HCT116 (cell line): ENCODE results near the gene NEDD4L. TPM values are rescaled to one million over a fixed set of nuclear protein-coding genes. Genes with fewer than 3 reads are reported as not detected.

Source experiments
- ATAC-seq: fragments of 200-7000 bp; cut with Tn5 transposase; 2 replicates; pipeline ENCODE4 v1.9.1; 2020; ENCODE audit warnings: mild to moderate bottlenecking, moderate library complexity
- BruUV-seq: library from RNA; stranded (reverse); fragments of 400-500 nt; replicated peaks from 2 replicates; lab custom pipeline; 2021; lab: Mats Ljungman, UMichigan
- CTCF ChIA-PET: fragments of 300-600 bp; sonication (Branson Sonifier 250); formaldehyde crosslinking; loops from one replicate; lab custom pipeline; 2021; ENCODE audit warnings: antibody characterized with exemption; lab: Charles Lee
- POLR2A ChIA-PET: fragments of 300-600, 350-600 bp; sonication (Branson Sonifier 250); formaldehyde crosslinking; loops from one replicate; lab custom pipeline; 2021; ENCODE audit warnings: antibody characterized with exemption; lab: Charles Lee
- RAD21 ChIA-PET, 2 experiments: fragments of 300-600 bp; sonication (Branson Sonifier 250); formaldehyde crosslinking; loops; one replicate each; lab custom pipeline; 2023; ENCODE audit warnings: low total read pairs in 2 of 2; ENCODE audit not compliant: uncharacterized antibody in 2 of 2, unreplicated experiment in 2 of 2, low non-redundant PET in 1 of 2; lab: Charles Lee
- DNase-seq: peaks from one replicate; pipeline ENCODE4 v3.0.0-alpha.2; 2010; ENCODE audit warnings: low read depth, low spot score
- H2AFZ ChIP-seq: fragments of 200-600 bp; shearing (Covaris generic), sonication (generic); 2 replicates; pipeline ENCODE4 v1.6.1; 2017; ENCODE audit warnings: low read depth, mixed run types, mixed read lengths, antibody characterized with exemption, low read length; ENCODE audit not compliant: poor library complexity, severe bottlenecking
- H3K27ac ChIP-seq: 2 replicates; pipeline ENCODE4 v1.5.1; 2012; ENCODE audit warnings: low read depth, low read length
- H3K27me3 ChIP-seq: fragments of 200-600 bp; sonication (generic); 2 replicates; pipeline ENCODE4 v1.6.1; 2016; ENCODE audit warnings: mixed run types, low read length, mixed read lengths; ENCODE audit not compliant: insufficient read depth
- H3K36me3 ChIP-seq, 2 experiments: fragments of 200-500 bp in 1 of 2; fragments of 200-600 bp in 1 of 2; sonication (Bioruptor generic) in 1 of 2; sonication (generic) in 1 of 2; 2 replicates each; pipeline versions ENCODE4 v1.5.1 to v1.6.1; 2014 to 2016; ENCODE audit warnings: low read length in 2 of 2, inconsistent platforms in 1 of 2, mixed read lengths in 1 of 2, mixed run types in 1 of 2; ENCODE audit not compliant: insufficient read depth in 2 of 2, control insufficient read depth in 1 of 2
- H3K4me1 ChIP-seq, 2 experiments: fragments of 200-600 bp in 1 of 2; sonication (generic) in 1 of 2; 2 replicates each; pipeline versions ENCODE4 v1.5.1 to v1.6.1; 2012 to 2017; ENCODE audit warnings: low read length in 2 of 2, inconsistent platforms in 1 of 2, mild to moderate bottlenecking in 1 of 2, mixed read lengths in 1 of 2, mixed run types in 1 of 2, moderate library complexity in 1 of 2; ENCODE audit not compliant: insufficient read depth in 2 of 2, control insufficient read depth in 1 of 2
- H3K4me2 ChIP-seq: fragments of 200-600 bp; sonication (generic); 2 replicates; pipeline ENCODE4 v1.6.1; 2017; ENCODE audit warnings: mixed run types, low read length, mixed read lengths
- H3K4me3 ChIP-seq, 2 experiments: fragments of 200-600 bp in 1 of 2; sonication (generic) in 1 of 2; replicated peaks in 1 of 2; 2 replicates each; pipeline ENCODE4 v1.5.1; 2011 to 2016; ENCODE audit warnings: low read length in 2 of 2, control low read depth in 1 of 2, low read depth in 1 of 2, mild to moderate bottlenecking in 1 of 2, mixed read lengths in 1 of 2, mixed run types in 1 of 2
- H3K79me2 ChIP-seq: fragments of 200-600 bp; sonication (generic); 2 replicates; pipeline ENCODE4 v1.6.1; 2017; ENCODE audit warnings: mild to moderate bottlenecking, mixed run types, low read length, moderate library complexity, mixed read lengths; ENCODE audit not compliant: insufficient read depth
- H3K9ac ChIP-seq: fragments of 200-600 bp; sonication (generic); 2 replicates; pipeline ENCODE4 v1.6.1; 2016; ENCODE audit warnings: low read length, mixed read lengths
- H3K9me2 ChIP-seq: fragments of 200-600 bp; sonication (generic), shearing (Covaris generic); 2 replicates; pipeline ENCODE4 v1.6.1; 2017; ENCODE audit warnings: mixed run types, mild to moderate bottlenecking, moderate library complexity; ENCODE audit not compliant: insufficient read depth
- H3K9me3 ChIP-seq, 2 experiments: fragments of 200-500 bp in 1 of 2; fragments of 200-600 bp in 1 of 2; sonication (Bioruptor generic) in 1 of 2; sonication (generic) in 1 of 2; 2 replicates each; pipeline ENCODE4 v1.6.1; 2014 to 2017; ENCODE audit warnings: low read length in 2 of 2, mixed read lengths in 2 of 2, inconsistent platforms in 1 of 2, low read depth in 1 of 2, mild to moderate bottlenecking in 1 of 2, mixed run types in 1 of 2, moderate library complexity in 1 of 2; ENCODE audit not compliant: control insufficient read depth in 1 of 2, insufficient read depth in 1 of 2
- H4K20me1 ChIP-seq: fragments of 200-600 bp; sonication (generic), shearing (Covaris generic); 2 replicates; pipeline ENCODE4 v1.6.1; 2017; ENCODE audit warnings: mixed run types, mild to moderate bottlenecking, moderate library complexity; ENCODE audit not compliant: insufficient read depth
- CEBPB ChIP-seq: IDR thresholded peaks from 2 replicates; pipeline ENCODE4 v1.6.1; 2012; ENCODE audit warnings: low read depth
- EGR1 ChIP-seq: IDR thresholded peaks from 2 replicates; pipeline ENCODE4 v1.6.1; 2012; ENCODE audit warnings: low read depth
- EZH2phosphoT487 ChIP-seq: fragments of 200-600 bp; IDR thresholded peaks from 2 replicates; pipeline ENCODE4 v1.6.1; 2018; ENCODE audit warnings: antibody characterized with exemption, borderline replicate concordance
- FOSL1 ChIP-seq: IDR thresholded peaks from 2 replicates; pipeline ENCODE4 v1.6.1; 2012; ENCODE audit warnings: low read depth
- JUND ChIP-seq: IDR thresholded peaks from 2 replicates; pipeline ENCODE4 v1.6.1; 2012
- POLR2AphosphoS5 ChIP-seq: IDR thresholded peaks from 2 replicates; pipeline ENCODE4 v1.6.1; 2011; ENCODE audit warnings: mild to moderate bottlenecking, low read depth, low read length, moderate library complexity
- SIN3A ChIP-seq: IDR thresholded peaks from 2 replicates; pipeline ENCODE4 v1.6.1; 2012; ENCODE audit warnings: low read depth
- SP1 ChIP-seq: IDR thresholded peaks from 2 replicates; pipeline ENCODE4 v1.6.1; 2012; ENCODE audit warnings: low read depth
- ZFX ChIP-seq: fragments of 450-650 bp; IDR thresholded peaks from 2 replicates; pipeline ENCODE4 v1.6.1; 2017
- ZNF274 ChIP-seq: fragments of 200-500 bp; sonication (Bioruptor generic); IDR thresholded peaks from 2 replicates; pipeline ENCODE4 v1.6.1; 2014; ENCODE audit warnings: mild to moderate bottlenecking, low read depth, low read length, inconsistent platforms
- intact Hi-C: fragments of 100-400 bp; cut with micrococcal nuclease; formaldehyde crosslinking; loops from 2 replicates; pipeline ENCODE4 v1.10.0; 2022
- total RNA-seq: library from RNA; stranded (reverse); gene quantifications from one replicate; pipeline ENCODE4 v1.2.1, GENCODE V29; 2021; ENCODE audit not compliant: unreplicated experiment
- TF ChIP-seq, protein P1 (sequence below): IDR thresholded peaks from 2 replicates; pipeline ENCODE4 v1.6.1; 2012; ENCODE audit warnings: low read depth
- TF ChIP-seq, protein P2 (sequence below), 3 experiments: fragments of 200-600 bp in 1 of 3; sonication (generic) in 1 of 3; IDR thresholded peaks in 2 of 3; conservative IDR thresholded peaks in 1 of 3; 2 replicates each; pipeline ENCODE4 v1.5.1; 2012 to 2017; ENCODE audit warnings: low read depth in 2 of 3, low read length in 2 of 3, antibody characterized with exemption in 1 of 3, borderline replicate concordance in 1 of 3, control low read depth in 1 of 3, mild to moderate bottlenecking in 1 of 3, mixed read lengths in 1 of 3, mixed run types in 1 of 3, moderate library complexity in 1 of 3; ENCODE audit not compliant: insufficient read depth in 1 of 3
- TF ChIP-seq, protein P3 (sequence below): IDR thresholded peaks from 2 replicates; pipeline ENCODE4 v1.6.1; 2012
- TF ChIP-seq, protein P4 (sequence below): IDR thresholded peaks from 2 replicates; pipeline ENCODE4 v1.6.1; 2011; ENCODE audit warnings: mild to moderate bottlenecking, low read length, moderate library complexity; ENCODE audit not compliant: insufficient replicate concordance; ENCODE audit errors: extremely low read depth

The NEDD4L gene
- total RNA-seq, 1 experiment from 2014 or later = 41.5 TPM

DNA sequence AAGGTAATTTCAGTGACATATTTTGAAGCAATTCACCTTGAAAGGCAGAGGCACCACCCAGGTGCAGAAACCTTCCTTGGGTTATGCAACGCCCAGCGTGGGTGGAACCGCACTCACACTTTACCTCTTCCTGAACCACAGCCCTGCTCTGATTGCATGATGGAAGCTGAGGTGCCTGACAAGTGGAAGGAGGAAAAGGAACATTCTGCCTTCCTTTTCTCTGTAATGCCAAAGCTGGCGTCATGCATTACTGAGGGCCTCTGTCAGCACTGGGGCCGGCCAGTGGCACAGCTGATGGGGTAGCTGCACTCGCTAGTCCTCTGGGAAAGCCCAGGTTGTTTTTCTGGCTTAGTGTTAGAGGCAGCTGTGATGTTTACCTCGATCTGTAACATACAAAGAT lies 266.5 kb downstream of the NEDD4L start:
- H3K4me1 ChIP-seq = peaks cover 35 to 52% of the 10 kb centered on the region in 2 experiments
- H3K79me2 ChIP-seq = no peaks in the 10 kb centered on the region
- no peak overlapping the region for H3K4me3 ChIP-seq
- no peaks in the 10 kb centered on the region for H4K20me1 ChIP-seq
- no peaks in the 10 kb centered on the region for H3K9me2 ChIP-seq
- ChIA-PET RAD21 (no interaction called here), CTCF (interaction anchor here (0.8 kb wide), 1 partner anchor 11 kb away, joined by 3 read pairs; no protein-coding TSS in a partner anchor), POLR2A (interaction anchor here (1.1 kb wide), 1 partner anchor 16 kb away, joined by 3 read pairs; no protein-coding TSS in a partner anchor)
- H3K27ac ChIP-seq = no peak overlapping the region
- H3K9me3 ChIP-seq = peaks cover 3% of the 10 kb centered on the region in 2 experiments; a peak in 3 of 4 replicates
- no peaks in the 10 kb centered on the region for H3K36me3 ChIP-seq
- peak overlapping the region; percentile 4; the same call in 1 of the 2 replicates for H3K9ac ChIP-seq
- peak overlapping the region; percentile 54 for H3K4me2 ChIP-seq
- no peak overlapping the region for H2AFZ ChIP-seq
- no TSS peak for BruUV-seq
- TF ChIP-seq FOSL1 = no peak
- TF ChIP-seq ZFX = no peak
- peak; percentile 94 for TF ChIP-seq EGR1
- TF ChIP-seq SIN3A = no peak
- TF ChIP-seq POLR2AphosphoS5 = no peak
- TF ChIP-seq, protein P1, sequence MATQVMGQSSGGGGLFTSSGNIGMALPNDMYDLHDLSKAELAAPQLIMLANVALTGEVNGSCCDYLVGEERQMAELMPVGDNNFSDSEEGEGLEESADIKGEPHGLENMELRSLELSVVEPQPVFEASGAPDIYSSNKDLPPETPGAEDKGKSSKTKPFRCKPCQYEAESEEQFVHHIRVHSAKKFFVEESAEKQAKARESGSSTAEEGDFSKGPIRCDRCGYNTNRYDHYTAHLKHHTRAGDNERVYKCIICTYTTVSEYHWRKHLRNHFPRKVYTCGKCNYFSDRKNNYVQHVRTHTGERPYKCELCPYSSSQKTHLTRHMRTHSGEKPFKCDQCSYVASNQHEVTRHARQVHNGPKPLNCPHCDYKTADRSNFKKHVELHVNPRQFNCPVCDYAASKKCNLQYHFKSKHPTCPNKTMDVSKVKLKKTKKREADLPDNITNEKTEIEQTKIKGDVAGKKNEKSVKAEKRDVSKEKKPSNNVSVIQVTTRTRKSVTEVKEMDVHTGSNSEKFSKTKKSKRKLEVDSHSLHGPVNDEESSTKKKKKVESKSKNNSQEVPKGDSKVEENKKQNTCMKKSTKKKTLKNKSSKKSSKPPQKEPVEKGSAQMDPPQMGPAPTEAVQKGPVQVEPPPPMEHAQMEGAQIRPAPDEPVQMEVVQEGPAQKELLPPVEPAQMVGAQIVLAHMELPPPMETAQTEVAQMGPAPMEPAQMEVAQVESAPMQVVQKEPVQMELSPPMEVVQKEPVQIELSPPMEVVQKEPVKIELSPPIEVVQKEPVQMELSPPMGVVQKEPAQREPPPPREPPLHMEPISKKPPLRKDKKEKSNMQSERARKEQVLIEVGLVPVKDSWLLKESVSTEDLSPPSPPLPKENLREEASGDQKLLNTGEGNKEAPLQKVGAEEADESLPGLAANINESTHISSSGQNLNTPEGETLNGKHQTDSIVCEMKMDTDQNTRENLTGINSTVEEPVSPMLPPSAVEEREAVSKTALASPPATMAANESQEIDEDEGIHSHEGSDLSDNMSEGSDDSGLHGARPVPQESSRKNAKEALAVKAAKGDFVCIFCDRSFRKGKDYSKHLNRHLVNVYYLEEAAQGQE = no peak
- no peak for TF ChIP-seq ZNF274
- TF ChIP-seq, protein P2, sequence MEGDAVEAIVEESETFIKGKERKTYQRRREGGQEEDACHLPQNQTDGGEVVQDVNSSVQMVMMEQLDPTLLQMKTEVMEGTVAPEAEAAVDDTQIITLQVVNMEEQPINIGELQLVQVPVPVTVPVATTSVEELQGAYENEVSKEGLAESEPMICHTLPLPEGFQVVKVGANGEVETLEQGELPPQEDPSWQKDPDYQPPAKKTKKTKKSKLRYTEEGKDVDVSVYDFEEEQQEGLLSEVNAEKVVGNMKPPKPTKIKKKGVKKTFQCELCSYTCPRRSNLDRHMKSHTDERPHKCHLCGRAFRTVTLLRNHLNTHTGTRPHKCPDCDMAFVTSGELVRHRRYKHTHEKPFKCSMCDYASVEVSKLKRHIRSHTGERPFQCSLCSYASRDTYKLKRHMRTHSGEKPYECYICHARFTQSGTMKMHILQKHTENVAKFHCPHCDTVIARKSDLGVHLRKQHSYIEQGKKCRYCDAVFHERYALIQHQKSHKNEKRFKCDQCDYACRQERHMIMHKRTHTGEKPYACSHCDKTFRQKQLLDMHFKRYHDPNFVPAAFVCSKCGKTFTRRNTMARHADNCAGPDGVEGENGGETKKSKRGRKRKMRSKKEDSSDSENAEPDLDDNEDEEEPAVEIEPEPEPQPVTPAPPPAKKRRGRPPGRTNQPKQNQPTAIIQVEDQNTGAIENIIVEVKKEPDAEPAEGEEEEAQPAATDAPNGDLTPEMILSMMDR (IDR thresholded peaks at IDR 0.05 in 2 of 3, conservative IDR thresholded peaks at IDR 0.05 in 1 of 3; ENCODE audit: borderline replicate concordance in 1 of 3, insufficient read depth in 1 of 3, low read depth in 2 of 3, low read length in 2 of 3) = no peak
- peak; percentile 91 for TF ChIP-seq CEBPB
- peak; percentile 49 for TF ChIP-seq SP1
- TF ChIP-seq JUND = no peak
- TF ChIP-seq, protein P3, sequence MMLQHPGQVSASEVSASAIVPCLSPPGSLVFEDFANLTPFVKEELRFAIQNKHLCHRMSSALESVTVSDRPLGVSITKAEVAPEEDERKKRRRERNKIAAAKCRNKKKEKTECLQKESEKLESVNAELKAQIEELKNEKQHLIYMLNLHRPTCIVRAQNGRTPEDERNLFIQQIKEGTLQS = peak; percentile 33; the same call in 1 of the 2 replicates
- no peak for TF ChIP-seq EZH2phosphoT487
- TF ChIP-seq, protein P4, sequence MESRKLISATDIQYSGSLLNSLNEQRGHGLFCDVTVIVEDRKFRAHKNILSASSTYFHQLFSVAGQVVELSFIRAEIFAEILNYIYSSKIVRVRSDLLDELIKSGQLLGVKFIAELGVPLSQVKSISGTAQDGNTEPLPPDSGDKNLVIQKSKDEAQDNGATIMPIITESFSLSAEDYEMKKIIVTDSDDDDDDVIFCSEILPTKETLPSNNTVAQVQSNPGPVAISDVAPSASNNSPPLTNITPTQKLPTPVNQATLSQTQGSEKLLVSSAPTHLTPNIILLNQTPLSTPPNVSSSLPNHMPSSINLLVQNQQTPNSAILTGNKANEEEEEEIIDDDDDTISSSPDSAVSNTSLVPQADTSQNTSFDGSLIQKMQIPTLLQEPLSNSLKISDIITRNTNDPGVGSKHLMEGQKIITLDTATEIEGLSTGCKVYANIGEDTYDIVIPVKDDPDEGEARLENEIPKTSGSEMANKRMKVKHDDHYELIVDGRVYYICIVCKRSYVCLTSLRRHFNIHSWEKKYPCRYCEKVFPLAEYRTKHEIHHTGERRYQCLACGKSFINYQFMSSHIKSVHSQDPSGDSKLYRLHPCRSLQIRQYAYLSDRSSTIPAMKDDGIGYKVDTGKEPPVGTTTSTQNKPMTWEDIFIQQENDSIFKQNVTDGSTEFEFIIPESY = no peak
- intact Hi-C loops = no loop called here
- ATAC-seq (peak; percentile 42), DNase-seq (no peak)
- no peaks in the 10 kb centered on the region for H3K27me3 ChIP-seq
